ENCODE data around the gene SLC24A4. TPM values are rescaled to one million over a fixed set of nuclear protein-coding genes. Genes with fewer than 3 reads are reported as not detected.

SLC24A4 gene
- total and polyA plus RNA-seq, 3 donors from 2014 or later, result 3.6 to 10.6 (median 8.5) TPM

DNA sequence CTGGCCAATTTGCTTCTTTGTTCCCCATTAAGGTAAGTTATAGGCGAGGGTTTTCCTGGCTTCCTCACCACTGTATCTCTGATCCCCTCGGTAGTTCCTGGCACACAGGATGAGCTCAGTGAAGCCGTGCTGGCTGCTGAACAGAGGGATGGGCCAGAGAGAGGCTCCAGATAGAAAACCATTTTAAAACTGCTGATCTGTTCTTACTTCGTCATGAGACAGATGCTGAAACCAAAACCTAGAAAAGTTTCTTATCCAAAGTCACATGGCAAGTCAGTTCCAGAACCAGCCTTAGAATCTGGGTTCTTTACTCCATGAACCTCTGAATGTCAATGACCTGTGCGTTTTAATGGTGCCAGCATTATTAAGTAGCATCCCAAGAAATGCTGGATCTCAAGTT, 114.3 kb downstream of the SLC24A4 start:
- intact Hi-C loops (cut with DNase I; ENCODE audit: low total_unique reads), result no loop called here
- Histone ChIP-seq H3K27ac (no peak overlapping the region), H3K9me3 (no peaks in the 10 kb centered on the region), H3K4me3 (no peak overlapping the region), H3K36me3 (ENCODE audit: low read depth, missing control alignments) (no peaks in the 10 kb centered on the region), H3K27me3 (no peaks in the 10 kb centered on the region), H3K4me1 (no peaks in the 10 kb centered on the region)
- TF ChIP-seq, protein P1, sequence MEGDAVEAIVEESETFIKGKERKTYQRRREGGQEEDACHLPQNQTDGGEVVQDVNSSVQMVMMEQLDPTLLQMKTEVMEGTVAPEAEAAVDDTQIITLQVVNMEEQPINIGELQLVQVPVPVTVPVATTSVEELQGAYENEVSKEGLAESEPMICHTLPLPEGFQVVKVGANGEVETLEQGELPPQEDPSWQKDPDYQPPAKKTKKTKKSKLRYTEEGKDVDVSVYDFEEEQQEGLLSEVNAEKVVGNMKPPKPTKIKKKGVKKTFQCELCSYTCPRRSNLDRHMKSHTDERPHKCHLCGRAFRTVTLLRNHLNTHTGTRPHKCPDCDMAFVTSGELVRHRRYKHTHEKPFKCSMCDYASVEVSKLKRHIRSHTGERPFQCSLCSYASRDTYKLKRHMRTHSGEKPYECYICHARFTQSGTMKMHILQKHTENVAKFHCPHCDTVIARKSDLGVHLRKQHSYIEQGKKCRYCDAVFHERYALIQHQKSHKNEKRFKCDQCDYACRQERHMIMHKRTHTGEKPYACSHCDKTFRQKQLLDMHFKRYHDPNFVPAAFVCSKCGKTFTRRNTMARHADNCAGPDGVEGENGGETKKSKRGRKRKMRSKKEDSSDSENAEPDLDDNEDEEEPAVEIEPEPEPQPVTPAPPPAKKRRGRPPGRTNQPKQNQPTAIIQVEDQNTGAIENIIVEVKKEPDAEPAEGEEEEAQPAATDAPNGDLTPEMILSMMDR (IDR thresholded peaks at IDR 0.05), result no peak
- no peak for TF ChIP-seq POLR2A (IDR thresholded peaks at IDR 0.05)
- no peak for DNase-seq
- 49 to 58% methylated on average over 5 of the region's 5 CpGs for WGBS, 2 donors

GRCh38 chr14:92437729-92438285, 114.8 kb downstream of the SLC24A4 start:
- Histone ChIP-seq H3K27me3 (no peaks in the 10 kb centered on the region), H3K9me3 (no peaks in the 10 kb centered on the region), H3K4me3 (no peak overlapping the region), H3K27ac (no peak overlapping the region), H3K36me3 (ENCODE audit: low read depth, missing control alignments) (no peaks in the 10 kb centered on the region), H3K4me1 (no peaks in the 10 kb centered on the region)
- intact Hi-C loops (cut with DNase I; ENCODE audit: low total_unique reads), result no loop called here
- TF ChIP-seq, protein P1 (IDR thresholded peaks at IDR 0.05), result no peak
- TF ChIP-seq POLR2A (IDR thresholded peaks at IDR 0.05), result no peak
- 66 to 69% methylated on average over 12 of the region's 12 CpGs for WGBS, 2 donors
- DNase-seq, result no peak

DNA sequence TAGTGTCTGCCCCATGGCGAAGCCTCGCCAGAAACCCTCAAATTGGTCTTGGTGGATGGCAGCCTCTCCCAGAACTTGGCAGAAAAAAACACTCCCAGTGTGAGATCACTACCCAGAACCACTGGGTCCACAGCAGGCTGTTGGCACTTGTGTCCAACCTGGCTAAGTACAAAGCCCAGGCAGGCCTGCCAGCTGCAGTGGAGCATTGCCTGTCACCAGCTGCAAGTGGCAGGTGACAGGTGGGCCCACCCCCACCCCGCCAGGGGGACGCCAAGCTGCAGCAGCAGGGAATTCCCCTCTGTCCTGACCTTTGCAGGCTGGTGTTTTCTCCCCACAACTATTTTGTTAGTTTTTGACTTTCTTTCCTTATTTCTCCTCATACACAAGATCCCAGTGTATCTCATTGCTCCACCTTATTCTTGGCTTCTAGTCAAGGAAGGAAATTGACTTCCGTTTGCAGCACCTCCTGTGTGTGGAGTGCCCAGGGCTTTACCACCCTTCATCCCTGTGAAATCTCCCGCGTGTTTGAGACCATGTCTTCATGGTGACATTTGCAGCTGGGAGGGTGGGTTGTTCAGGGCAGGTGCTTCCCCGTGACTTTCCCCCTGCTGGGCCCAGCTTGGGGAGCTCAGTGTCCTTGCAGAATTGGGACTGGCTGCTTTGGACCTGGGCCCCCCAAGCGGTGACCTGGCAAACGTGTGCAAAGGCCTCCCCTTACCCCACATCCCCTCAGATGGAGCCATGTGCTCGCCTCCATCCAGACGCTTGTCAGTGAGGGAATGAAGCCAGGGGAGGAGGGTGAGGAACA, 116.8 kb downstream of the SLC24A4 start:
- no peak for DNase-seq
- TF ChIP-seq, protein P1 (IDR thresholded peaks at IDR 0.05), result no peak
- TF ChIP-seq POLR2A (IDR thresholded peaks at IDR 0.05), result no peak
- Histone ChIP-seq H3K27me3 (no peaks in the 10 kb centered on the region), H3K9me3 (no peaks in the 10 kb centered on the region), H3K27ac (no peak overlapping the region), H3K4me1 (no peaks in the 10 kb centered on the region), H3K4me3 (no peak overlapping the region), H3K36me3 (ENCODE audit: low read depth, missing control alignments) (no peaks in the 10 kb centered on the region)
- intact Hi-C loops (cut with DNase I; ENCODE audit: low total_unique reads), result no loop called here
- 74 to 81% methylated on average over 10 to 12 of the region's 12 CpGs for WGBS, 2 donors

DNA sequence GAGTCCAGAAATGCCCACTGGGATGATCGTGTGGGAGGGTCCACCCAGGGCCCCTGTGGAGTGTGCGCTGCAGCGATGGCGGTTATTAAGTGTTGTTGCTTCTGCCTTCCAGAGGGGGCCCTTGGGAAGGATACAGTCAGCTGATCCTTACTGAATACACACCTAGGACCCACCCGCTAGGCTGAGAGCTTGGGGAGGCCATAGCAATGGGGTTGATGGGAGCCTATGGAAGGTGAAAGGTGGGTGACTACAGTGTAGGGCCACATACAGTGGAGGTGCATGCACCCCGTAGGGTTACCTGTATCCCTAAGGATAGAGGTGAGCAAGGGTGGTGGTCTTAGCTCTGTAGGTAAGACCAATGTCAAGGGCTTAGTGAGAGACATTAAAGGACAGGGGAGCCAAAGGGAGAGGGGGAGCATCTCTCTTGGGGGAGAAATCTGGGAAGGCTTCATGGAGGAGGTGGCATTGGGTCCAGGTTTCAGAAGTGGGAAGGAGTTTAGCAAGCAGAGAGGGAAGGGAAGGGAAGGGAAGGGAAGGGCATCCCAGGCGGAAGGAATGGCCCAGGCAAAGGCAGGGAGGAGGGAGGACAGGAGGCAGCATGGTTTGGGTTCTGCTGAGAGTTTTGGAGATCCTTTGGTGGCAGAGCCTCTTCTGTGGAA, 117.5 kb downstream of the SLC24A4 start:
- WGBS, 2 donors, result 92% methylated on average over 7 of the region's 7 CpGs
- no peak overlapping the region for H3K4me3 ChIP-seq
- DNase-seq, result no peak
- no peaks in the 10 kb centered on the region for H3K36me3 ChIP-seq (ENCODE audit: low read depth, missing control alignments)
- H3K27ac ChIP-seq, result no peak overlapping the region
- no peak for TF ChIP-seq POLR2A (IDR thresholded peaks at IDR 0.05)
- TF ChIP-seq, protein P1 (IDR thresholded peaks at IDR 0.05), result no peak
- H3K27me3 ChIP-seq, result no peaks in the 10 kb centered on the region
- intact Hi-C loops (cut with DNase I; ENCODE audit: low total_unique reads), result no loop called here
- no peaks in the 10 kb centered on the region for H3K9me3 ChIP-seq
- H3K4me1 ChIP-seq, result no peaks in the 10 kb centered on the region

Measured in testis (tissue), 3 donors.